Karpas-422 (cell line): ENCODE data around the gene EIF2S3. TPM values are rescaled to one million over a fixed set of nuclear protein-coding genes. Genes with fewer than 3 reads are reported as not detected.
"Not testable (repeated sequence)": the region's sequence is repeated elsewhere in the genome, so short reads cannot be mapped to it uniquely, and the experiment has no call there.

Source experiments
- DNase-seq: peaks from one replicate; pipeline ENCODE4 v3.0.0-alpha.2; 2015
- H2AFZ ChIP-seq: fragments of 200-600 bp; sonication (generic); 2 replicates; pipeline ENCODE4 v1.6.1; 2014; ENCODE audit warnings: antibody characterized with exemption, low read length, mixed read lengths
- H3K27ac ChIP-seq: fragments of 200-600 bp; sonication (generic); 2 replicates; pipeline ENCODE4 v1.5.1; 2014; ENCODE audit warnings: mild to moderate bottlenecking, low read length, moderate library complexity
- H3K27me3 ChIP-seq: fragments of 200-600 bp; sonication (generic); 2 replicates; pipeline ENCODE4 v1.6.1; 2014; ENCODE audit warnings: low read length, mixed read lengths
- H3K36me3 ChIP-seq: fragments of 200-600 bp; sonication (generic); 2 replicates; pipeline ENCODE4 v1.6.1; 2014; ENCODE audit warnings: low read length, mixed read lengths; ENCODE audit not compliant: insufficient read depth
- H3K4me1 ChIP-seq: fragments of 200-600 bp; sonication (generic); 2 replicates; pipeline ENCODE4 v1.6.1; 2014; ENCODE audit warnings: mild to moderate bottlenecking, low read length, mixed read lengths
- H3K4me2 ChIP-seq: fragments of 200-600 bp; sonication (generic); 2 replicates; pipeline ENCODE4 v1.6.1; 2014; ENCODE audit warnings: low read length, low read depth, mild to moderate bottlenecking; ENCODE audit not compliant: poor library complexity, severe bottlenecking
- H3K4me3 ChIP-seq: fragments of 200-600 bp; sonication (generic); 2 replicates; pipeline ENCODE4 v1.5.1; 2014; ENCODE audit warnings: mild to moderate bottlenecking, antibody characterized with exemption, low read length, mixed read lengths
- H3K79me2 ChIP-seq: fragments of 200-600 bp; sonication (generic); 2 replicates; pipeline ENCODE4 v1.6.1; 2014; ENCODE audit warnings: mild to moderate bottlenecking, low read length, mixed read lengths
- H3K9ac ChIP-seq: fragments of 200-600 bp; sonication (generic); 2 replicates; pipeline ENCODE4 v1.6.0; 2014; ENCODE audit warnings: low read length
- H3K9me2 ChIP-seq: fragments of 200-600 bp; sonication (generic), shearing (Covaris generic); replicated peaks from 2 replicates; pipeline ENCODE4 v1.6.0; 2014; ENCODE audit warnings: mild to moderate bottlenecking, low read length, moderate library complexity; ENCODE audit not compliant: insufficient read depth
- H3K9me3 ChIP-seq: fragments of 300-700, 200-600 bp; sonication (generic); 2 replicates; pipeline ENCODE4 v1.6.1; 2014; ENCODE audit warnings: low read length, mixed read lengths
- H4K20me1 ChIP-seq: fragments of 200-600 bp; sonication (generic); 2 replicates; pipeline ENCODE4 v1.6.1; 2014; ENCODE audit warnings: mild to moderate bottlenecking, antibody characterized with exemption, low read length, low read depth; ENCODE audit not compliant: insufficient read depth
- total RNA-seq: library from RNA; depleted of rRNA; stranded (reverse); fragments of >200 nt; shearing (Covaris generic); gene quantifications from 2 replicates; pipeline ENCODE4 v1.2.3, GENCODE V29; 2014; ENCODE audit warnings: low replicate concordance

EIF2S3 gene
- total RNA-seq, 1 experiment from 2014 or later: 198 TPM

- no peaks in the 10 kb centered on the region for H3K4me1 ChIP-seq
- H2AFZ ChIP-seq: no peak overlapping the region
- peaks cover 8% of the 10 kb centered on the region for H3K79me2 ChIP-seq
- no peaks in the 10 kb centered on the region for H3K9me2 ChIP-seq
- H3K4me3 ChIP-seq: no peak overlapping the region
- no peaks in the 10 kb centered on the region for H3K27me3 ChIP-seq
- peaks cover 28% of the 10 kb centered on the region for H3K36me3 ChIP-seq
- H4K20me1 ChIP-seq: no peaks in the 10 kb centered on the region
- H3K4me2 ChIP-seq: no peak overlapping the region
- H3K9ac ChIP-seq: no peak overlapping the region
- H3K27ac ChIP-seq: no peak overlapping the region
- no peaks in the 10 kb centered on the region for H3K9me3 ChIP-seq
- DNase-seq: no peak
Observed at GRCh38 chrX:24063488-24063887, 8.7 kb downstream of the EIF2S3 start.

DNA sequence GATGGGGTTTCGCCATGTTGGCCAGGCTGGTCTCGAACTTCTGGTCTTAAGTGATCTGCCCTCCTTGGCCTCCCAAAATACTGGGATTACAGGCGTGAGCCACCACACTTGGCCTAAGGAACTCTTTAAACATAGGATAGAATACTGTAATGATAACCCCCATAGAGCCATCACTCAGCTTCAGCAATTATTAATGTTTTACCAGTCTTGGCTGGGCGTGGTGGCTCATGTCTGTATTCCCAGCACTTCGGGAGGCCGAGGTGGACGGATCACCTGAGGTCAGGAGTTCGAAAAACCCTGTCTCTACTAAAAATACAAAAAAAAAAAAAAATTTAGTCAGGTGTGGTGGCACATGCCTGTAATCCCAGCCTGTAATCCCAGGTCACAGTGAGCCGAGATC is 15.1 kb downstream of the EIF2S3 start:
- no peaks in the 10 kb centered on the region for H3K9me2 ChIP-seq
- H3K4me2 ChIP-seq: no peak overlapping the region
- no peaks in the 10 kb centered on the region for H4K20me1 ChIP-seq
- no peak for DNase-seq
- H3K4me3 ChIP-seq: no peak overlapping the region
- no peaks in the 10 kb centered on the region for H3K27me3 ChIP-seq
- H3K27ac ChIP-seq: no peak overlapping the region
- H3K79me2 ChIP-seq: no peaks in the 10 kb centered on the region; the same call in 1 of the 2 replicates
- H3K9me3 ChIP-seq: no peaks in the 10 kb centered on the region
- no peak overlapping the region for H2AFZ ChIP-seq
- no peaks in the 10 kb centered on the region for H3K4me1 ChIP-seq
- H3K36me3 ChIP-seq: peaks cover 14% of the 10 kb centered on the region; the same call in 1 of the 2 replicates
- H3K9ac ChIP-seq: no peak overlapping the region

- no peak for DNase-seq
Observed at GRCh38 chrX:24079411-24079810, 24.7 kb downstream of the EIF2S3 start.

DNA sequence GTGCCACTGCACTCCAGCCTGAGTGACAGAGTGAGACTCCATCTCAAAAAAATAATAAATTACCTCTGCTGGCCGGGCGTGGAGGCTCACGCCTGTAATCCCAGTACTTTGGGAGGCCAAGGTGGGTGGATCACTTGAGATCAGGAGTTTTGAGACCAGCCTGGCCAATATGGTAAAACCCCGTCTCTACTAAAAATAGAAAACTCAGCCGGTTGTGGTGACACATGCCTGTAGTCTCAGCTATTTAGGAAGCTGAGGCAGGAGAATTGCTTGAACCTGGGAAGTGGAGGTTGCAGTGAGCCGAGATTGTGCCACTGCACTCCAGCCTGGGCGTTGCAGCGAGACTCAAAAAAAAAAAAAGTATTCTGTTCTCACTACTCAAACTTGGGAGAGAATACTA is 25.5 kb downstream of the EIF2S3 start:
- not testable (repeated sequence) for H3K79me2 ChIP-seq, H3K9me2 ChIP-seq, H3K9ac ChIP-seq, H3K27me3 ChIP-seq, H4K20me1 ChIP-seq, H3K9me3 ChIP-seq, H3K27ac ChIP-seq, H3K4me2 ChIP-seq, H3K36me3 ChIP-seq, H3K4me3 ChIP-seq, H2AFZ ChIP-seq
- DNase-seq: peak; percentile 45
- peaks cover 17% of the 10 kb centered on the region for H3K4me1 ChIP-seq

More at GRCh38 chrX:24079411-24079810, 24.7 kb downstream of the EIF2S3 start:
- Histone ChIP-seq H3K4me1 (peaks cover 17% of the 10 kb centered on the region), H3K27me3 (no peaks in the 10 kb centered on the region), H3K79me2 (no peaks in the 10 kb centered on the region), H3K4me2 (no peak overlapping the region), H3K9ac (no peak overlapping the region), H2AFZ (no peak overlapping the region), H3K27ac (no peak overlapping the region), H3K4me3 (no peak overlapping the region), H3K36me3 (peaks cover 3% of the 10 kb centered on the region; the same call in 1 of the 2 replicates), H3K9me2 (no peaks in the 10 kb centered on the region), H3K9me3 (no peaks in the 10 kb centered on the region), H4K20me1 (no peaks in the 10 kb centered on the region)

GRCh38 chrX:24080704-24081103 is 25.9 kb downstream of the EIF2S3 start:
- no peak for DNase-seq
- H3K4me2 ChIP-seq: peak overlapping the region; percentile 49
- no peaks in the 10 kb centered on the region for H3K27me3 ChIP-seq
- H3K9me3 ChIP-seq: no peaks in the 10 kb centered on the region
- H3K36me3 ChIP-seq: peaks cover 3% of the 10 kb centered on the region; the same call in 1 of the 2 replicates
- no peaks in the 10 kb centered on the region for H4K20me1 ChIP-seq
- no peak overlapping the region for H3K27ac ChIP-seq
- no peak overlapping the region for H3K4me3 ChIP-seq
- no peaks in the 10 kb centered on the region for H3K79me2 ChIP-seq
- H3K9me2 ChIP-seq: no peaks in the 10 kb centered on the region
- H3K9ac ChIP-seq: no peak overlapping the region
- H2AFZ ChIP-seq: no peak overlapping the region
- H3K4me1 ChIP-seq: peaks cover 17% of the 10 kb centered on the region

GRCh38 chrX:24081661-24082154 is 27.0 kb downstream of the EIF2S3 start:
- H3K4me2 ChIP-seq: peak overlapping the region; percentile 49
- peak; percentile 86 for DNase-seq

DNA sequence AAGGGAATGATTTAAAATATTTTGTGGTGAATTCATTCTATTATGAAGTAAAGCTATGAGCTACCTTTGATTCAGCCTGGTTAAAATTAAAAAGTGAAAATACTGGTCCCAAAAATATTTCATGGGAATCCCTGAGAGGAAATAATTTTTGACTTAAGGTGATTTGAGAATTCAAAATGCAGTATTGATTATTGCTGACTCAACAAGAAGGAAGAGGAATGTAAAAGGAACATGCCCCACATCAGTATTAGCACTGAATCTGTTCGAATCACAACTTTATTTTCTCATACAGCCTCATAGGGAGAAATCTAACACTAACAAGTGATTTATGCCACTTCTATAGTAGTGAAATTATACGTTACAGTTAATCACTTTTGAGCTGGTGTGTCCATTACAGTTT is 27.7 kb downstream of the EIF2S3 start:
- Histone ChIP-seq H3K9me2 (no peaks in the 10 kb centered on the region), H2AFZ (no peak overlapping the region), H3K4me3 (no peak overlapping the region), H4K20me1 (no peaks in the 10 kb centered on the region), H3K9ac (no peak overlapping the region), H3K9me3 (no peaks in the 10 kb centered on the region), H3K36me3 (no peaks in the 10 kb centered on the region), H3K27me3 (no peaks in the 10 kb centered on the region), H3K4me1 (peaks cover 17% of the 10 kb centered on the region), H3K27ac (no peak overlapping the region), H3K79me2 (no peaks in the 10 kb centered on the region), H3K4me2 (no peak overlapping the region)
- DNase-seq: no peak

More at GRCh38 chrX:24081661-24082154, 27.0 kb downstream of the EIF2S3 start:
- H3K79me2 ChIP-seq: no peaks in the 10 kb centered on the region
- H3K9me3 ChIP-seq: no peaks in the 10 kb centered on the region
- no peak overlapping the region for H3K27ac ChIP-seq
- no peaks in the 10 kb centered on the region; the same call in 1 of the 2 replicates for H3K36me3 ChIP-seq
- H3K9ac ChIP-seq: no peak overlapping the region
- H3K27me3 ChIP-seq: no peaks in the 10 kb centered on the region
- H2AFZ ChIP-seq: no peak overlapping the region
- no peak overlapping the region for H3K4me3 ChIP-seq
- no peaks in the 10 kb centered on the region for H3K9me2 ChIP-seq
- no peaks in the 10 kb centered on the region for H4K20me1 ChIP-seq
- H3K4me1 ChIP-seq: peaks cover 17% of the 10 kb centered on the region

DNA sequence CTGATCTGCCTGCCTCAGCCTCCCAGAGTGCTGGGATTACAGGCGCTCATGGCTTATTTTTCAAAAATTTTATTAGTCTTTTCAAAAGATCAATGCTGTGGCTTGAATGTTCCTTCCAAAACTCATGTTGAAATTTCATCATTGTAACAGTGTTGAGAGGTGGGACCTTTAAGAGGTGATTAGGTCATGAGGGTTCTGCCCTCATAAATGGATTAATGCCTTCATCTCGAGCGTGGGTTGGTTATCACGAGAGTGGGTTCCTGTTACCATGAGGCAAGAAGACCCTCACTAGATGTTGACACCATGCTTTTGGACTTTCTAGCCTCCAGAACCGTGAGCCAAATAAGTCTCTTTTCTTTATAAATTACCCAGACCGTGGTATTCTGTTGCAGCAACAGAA is 30.3 kb downstream of the EIF2S3 start:
- H2AFZ ChIP-seq: no peak overlapping the region
- H3K27me3 ChIP-seq: no peaks in the 10 kb centered on the region
- no peaks in the 10 kb centered on the region for H3K36me3 ChIP-seq
- H4K20me1 ChIP-seq: no peaks in the 10 kb centered on the region
- no peaks in the 10 kb centered on the region for H3K9me3 ChIP-seq
- H3K4me2 ChIP-seq: no peak overlapping the region
- no peak for DNase-seq
- H3K4me1 ChIP-seq: peaks cover 12% of the 10 kb centered on the region
- H3K27ac ChIP-seq: no peak overlapping the region
- no peak overlapping the region for H3K9ac ChIP-seq
- no peaks in the 10 kb centered on the region for H3K79me2 ChIP-seq
- no peak overlapping the region for H3K4me3 ChIP-seq
- H3K9me2 ChIP-seq: no peaks in the 10 kb centered on the region
